CD4-positive, alpha-beta T cell treated with Interleukin-21 for 1 hour (primary cell): ENCODE data around the gene KLF13.
A peak's percentile ranks its signal among the peaks of the same experiment; 100 is the strongest.
"Not testable (repeated sequence)": the region's sequence is repeated elsewhere in the genome, so short reads cannot be mapped to it uniquely, and the experiment has no call there.

Experiments
- DNase-seq: peaks from one replicate; pipeline ENCODE4 v3.0.0-alpha.2; 2020

KLF13 gene

DNA sequence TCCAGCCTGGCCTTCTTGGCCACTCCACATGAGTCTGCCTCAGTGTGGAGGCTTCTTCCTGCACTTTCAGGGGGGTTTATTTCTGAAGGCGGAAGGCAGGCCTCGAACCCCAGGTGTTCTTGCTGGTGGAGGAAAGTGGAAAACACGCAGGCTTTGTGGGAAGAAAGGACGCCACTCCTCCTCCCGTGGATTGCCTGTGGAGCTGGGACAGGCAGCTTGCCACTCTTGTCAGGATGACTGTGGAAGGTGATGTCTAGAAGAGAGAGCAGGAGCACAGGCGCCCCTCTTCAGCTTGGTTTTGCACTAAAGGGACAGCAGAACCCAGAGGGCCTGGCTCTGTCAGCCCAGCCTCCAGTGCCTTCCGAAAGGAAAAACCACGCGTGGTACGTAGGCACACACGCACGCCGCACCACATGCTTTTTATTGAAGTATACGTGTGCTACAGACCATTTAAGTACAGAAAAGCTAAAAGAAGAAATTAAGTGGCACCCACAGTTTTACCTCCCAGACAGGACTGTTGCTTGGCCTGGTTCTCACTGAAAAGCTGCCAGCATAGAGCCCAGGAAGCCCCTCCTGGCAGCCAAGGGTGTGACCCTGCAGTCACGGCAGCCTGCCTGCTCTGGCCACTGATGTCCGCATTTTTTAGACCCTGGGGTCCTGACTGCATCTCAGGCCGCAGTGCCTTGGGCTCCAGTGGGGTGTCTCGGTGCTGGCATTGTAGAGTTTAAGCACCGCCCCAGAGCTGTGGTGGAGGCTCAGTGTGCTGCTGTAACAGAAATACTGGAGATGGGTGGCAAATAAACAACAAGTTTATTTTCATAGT, 21.6 kb downstream of the KLF13 start:
- no peak for DNase-seq

DNA sequence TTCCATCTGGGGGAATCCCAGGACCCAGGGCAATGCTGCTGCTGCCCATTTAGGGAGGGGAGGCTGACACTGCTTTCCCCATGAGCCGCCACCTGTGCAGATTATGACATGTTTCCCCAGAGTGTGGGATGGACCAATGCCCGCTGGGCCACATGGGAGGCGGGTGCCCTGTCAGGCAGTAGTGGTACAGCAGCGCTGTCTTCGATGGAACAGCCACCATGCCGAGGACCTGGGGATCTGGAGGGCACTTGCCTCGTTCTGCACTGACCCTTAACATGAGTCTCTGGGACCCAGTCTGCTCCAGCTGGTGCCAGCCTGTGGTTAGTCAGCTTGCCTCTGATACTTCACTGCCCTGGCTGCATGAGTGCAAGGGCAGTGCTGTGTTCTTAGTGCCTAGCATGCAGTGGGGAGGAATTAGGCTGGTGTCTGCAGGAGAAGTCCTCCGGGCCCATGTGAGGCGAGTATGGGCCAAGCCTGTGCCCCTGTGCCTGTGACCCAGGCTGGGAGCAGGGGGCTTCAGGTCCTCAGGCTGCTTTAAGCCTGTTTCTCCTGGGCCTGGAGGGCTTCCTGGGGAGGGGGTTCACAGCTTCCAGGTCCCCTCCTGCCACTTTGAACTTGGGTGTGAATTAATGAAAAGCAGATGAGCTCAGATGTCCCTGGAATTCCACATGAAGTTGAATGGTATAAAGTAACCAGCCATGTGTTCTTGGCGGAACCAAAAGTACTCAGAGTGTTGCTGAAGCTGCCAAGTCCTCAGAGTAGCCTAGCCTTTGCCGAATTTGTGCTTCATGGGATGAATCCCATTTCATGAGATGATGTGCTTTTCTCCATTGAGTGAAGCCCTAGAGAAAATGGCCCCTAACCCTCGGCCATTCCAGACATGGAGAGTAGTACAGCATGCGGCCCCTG, 22.9 kb downstream of the KLF13 start:
- no peak for DNase-seq

- no peak for DNase-seq
Measured at GRCh38 chr15:31350771-31351170, 24.1 kb downstream of the KLF13 start.

DNA sequence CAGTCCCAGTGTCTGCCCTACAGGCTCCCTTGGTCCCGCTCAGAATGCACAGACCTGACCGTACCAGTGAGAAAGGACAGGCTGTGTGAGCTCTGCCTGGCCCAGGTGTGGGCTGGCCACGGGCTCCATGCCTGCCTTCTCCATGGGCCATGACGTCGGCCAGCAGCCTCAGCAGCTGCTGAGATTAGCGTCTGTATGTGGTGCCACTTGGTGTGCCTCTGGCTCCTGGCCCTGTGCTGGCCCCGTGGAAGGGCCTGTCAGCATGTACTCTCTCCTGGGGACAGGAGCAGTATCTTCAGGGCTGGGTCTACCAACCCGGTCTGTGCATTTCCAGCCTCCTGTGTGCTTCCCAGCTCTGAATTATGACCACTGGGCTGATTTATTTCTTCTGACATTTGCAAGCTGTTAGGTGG, 25.7 kb downstream of the KLF13 start:
- DNase-seq = no peak

DNA sequence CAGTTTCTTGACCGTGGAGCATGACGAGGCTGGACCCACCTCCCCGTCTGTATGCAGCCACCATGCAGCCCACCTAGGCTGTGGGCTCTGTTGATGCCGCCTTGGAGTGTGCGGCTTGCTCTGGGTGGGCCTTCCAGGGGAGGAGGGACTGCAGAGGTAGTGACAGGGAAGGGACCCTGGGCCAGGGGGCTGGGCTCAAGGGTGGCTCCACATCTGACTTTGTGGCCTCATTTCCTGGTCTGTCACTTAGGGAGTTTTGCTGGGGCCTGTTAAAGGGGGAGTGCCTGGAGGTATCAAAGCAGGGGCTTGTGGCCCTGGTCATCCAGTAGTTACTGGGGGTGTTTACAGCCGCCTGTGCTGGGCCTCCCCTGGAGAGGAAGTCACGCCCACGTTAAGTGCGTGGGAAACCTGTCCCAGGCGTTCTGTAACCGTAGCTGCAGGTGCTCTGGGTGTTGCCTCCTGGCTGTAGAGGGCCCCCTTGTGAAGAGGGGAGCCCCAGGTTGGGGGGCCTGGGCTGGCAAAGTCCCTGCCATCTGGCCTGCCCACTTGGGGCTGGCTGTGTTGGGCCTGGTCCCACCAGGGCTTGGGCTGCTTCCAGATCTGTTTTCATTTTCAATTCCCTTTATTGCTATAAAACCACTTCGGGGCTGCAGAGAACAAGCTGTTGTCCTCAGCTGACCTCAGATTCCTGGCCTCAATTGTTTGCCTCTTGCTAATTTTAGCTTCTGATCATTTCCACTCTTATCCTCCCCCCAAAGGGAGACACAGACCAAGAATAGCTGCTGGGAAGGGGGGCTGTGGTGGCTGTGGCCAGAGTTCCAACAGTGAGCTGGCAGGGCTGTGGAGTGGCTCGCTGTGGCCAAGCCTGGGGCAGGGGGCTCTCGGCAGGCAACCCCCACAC, 26.5 kb downstream of the KLF13 start:
- peak; percentile 66 for DNase-seq

DNA sequence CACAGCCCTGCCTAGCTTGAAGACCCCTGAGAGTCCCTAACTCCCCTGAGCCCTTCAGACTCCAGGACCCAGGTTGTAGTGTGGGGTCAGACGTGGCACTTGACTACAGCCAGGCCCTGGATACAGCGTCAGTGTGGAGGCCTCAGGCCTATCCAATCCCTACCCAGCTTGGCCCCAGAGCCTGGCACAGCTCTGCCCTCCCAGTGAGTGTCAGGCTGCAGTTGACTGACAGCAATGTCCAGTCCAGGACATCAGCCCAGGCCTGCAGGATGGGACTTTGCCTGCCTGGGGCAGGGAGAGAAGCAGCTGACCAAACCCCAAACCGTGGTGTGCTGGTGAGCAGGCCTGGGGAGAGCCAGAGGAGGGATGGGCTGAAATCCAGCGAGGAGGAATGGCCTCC, 27.3 kb downstream of the KLF13 start:
- DNase-seq = no peak

- DNase-seq = not testable (repeated sequence)
Measured at GRCh38 chr15:31356097-31356496, 29.5 kb downstream of the KLF13 start.

GRCh38 chr15:31357148-31357547, 30.5 kb downstream of the KLF13 start:
- peak; percentile 50 for DNase-seq

GRCh38 chr15:31358163-31358562, 31.5 kb downstream of the KLF13 start:
- no peak for DNase-seq

DNA sequence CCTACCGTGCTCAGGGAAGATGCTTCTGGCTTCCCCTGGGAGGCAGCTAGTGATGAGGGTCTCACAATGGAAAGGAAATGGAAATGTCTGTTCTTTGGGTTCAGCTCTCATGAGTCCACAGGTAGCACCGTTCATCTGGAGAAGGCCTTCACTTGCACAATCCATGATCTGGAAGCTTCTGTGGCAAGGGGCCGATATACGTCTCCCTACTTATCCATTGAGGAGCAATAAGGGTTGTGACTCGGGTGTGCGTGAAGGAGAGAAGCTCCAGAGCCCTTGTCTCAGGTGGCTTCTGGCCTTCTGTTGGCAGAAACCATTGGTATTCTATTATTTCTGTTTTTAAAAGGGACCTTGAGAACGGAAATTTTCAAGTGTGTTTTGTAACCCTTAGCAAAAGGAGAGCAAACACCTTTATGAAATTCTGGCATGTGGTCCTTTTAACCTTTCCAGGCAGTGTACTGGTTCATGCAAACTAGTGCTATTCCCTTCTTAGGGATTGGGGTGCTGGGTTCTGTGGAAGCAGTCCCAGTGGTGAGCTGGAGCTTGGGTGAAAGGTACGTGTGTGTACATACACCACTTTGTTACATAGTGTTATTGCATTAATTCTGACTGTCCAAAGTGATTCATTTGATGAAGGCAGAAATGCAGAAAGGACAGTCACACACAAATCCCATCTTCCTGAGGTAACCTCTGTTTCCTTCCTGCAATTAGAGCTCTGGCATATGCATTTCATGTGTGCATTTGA, 32.5 kb downstream of the KLF13 start:
- no peak for DNase-seq

DNA sequence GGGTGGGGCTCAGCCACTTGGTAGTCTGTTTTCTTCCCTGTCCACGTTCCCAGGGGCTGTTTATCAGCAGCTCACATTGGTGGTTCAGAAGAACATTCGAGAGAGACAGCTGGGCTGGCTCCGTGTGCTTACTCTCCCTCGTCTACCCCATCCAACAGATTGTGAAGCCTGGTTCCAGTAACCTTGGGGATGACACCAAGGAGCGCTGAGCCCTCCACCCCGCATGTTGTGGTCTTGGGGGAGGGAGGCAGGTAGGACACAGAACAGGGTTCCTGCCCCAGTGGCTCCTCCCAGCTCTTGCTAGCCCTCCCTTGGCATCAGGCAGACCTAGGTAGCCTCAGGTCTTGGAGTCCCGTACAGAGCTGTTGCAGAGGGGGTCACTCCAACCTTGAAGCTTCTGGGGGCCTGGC, 33.1 kb downstream of the KLF13 start:
- DNase-seq = no peak

DNA sequence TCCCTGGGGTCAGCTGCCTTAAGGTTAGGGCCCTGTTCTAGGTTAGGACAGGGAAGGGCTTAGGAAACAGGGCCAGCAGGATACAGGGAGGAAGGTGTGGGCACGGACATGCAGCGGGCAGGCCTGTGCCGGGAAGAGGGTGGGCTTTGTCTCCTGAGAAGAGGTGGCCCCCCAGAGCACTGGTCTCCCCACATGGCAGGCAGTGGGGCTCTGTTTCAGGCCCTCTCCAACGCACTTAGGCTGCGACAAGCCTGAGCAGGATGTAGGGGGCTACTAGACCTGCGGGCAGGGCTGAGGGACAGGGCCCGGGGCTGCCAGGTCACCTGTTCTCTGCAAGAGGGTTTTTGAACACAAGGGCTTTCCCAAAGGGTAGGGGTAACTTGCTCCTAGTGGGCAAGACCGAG, 33.5 kb downstream of the KLF13 start:
- no peak for DNase-seq

DNA sequence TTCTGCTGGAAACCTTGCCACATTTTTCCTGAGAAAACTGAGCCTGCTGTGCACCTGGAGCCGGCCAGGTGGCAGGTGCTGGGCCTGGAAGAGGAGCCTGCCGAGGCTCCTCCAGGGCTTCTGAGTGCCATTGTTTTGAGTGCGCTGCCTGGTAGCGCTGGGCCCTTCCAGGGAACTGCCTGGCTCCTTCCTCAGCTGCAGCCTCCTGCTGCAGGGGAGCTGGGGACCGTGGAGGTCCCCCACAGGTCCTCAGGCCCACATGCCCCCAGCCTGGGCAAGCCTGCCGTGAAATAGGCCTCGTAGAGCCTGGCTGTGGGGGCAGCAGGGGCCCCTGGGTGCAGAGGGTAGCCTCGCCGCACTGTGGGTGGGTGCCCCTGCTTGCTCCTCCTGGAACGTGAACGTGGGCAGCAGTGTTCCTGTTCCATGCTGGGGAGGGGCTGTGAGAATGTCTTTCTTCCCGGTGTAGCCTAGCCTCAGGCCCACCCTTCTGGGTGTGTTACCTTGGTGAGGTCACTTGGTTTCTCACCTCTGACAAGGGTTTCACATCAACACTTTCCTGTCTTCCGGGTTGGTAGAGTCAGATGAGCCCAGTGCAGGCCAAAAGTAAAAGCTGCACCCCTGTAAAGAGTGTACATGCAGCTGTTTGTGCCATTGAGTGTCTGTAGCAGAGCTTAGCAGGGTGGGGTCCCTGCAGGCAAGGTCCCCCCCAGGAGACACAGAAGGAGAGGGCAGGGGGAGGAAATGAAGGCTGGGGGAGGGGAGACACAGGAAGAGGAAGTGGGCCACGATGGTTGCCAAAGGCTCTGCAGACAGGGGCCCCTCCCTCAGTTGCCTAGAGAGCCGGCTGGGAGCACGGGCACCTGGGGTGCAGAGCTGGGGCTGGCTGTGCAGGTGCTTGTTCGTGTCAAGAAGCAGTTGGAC, 34.5 kb downstream of the KLF13 start:
- peak; percentile 90 for DNase-seq

- DNase-seq = no peak
Measured at GRCh38 chr15:31361764-31362515, 35.3 kb downstream of the KLF13 start.

DNA sequence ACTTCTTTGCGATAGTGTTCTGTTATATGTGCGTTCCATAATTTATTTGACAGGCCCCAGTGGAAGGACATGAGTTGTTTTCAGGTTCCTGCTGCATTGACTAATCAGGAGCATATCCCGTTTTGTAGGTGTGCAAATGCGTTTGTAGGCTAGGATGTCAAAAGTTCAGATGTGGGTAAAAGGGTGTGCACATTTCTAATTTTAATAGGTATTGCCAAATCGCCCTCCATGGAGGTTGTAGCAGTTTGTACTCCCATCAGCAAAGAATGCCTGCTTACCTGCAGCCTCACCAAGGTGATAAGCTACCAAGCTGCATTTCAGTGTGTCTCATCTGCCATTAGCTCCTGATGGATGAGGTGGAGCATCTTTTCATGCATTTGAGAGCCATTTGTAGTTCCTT, 36.3 kb downstream of the KLF13 start:
- DNase-seq = no peak

GRCh38 chr15:31364301-31365031, 37.8 kb downstream of the KLF13 start:
- no peak for DNase-seq

DNA sequence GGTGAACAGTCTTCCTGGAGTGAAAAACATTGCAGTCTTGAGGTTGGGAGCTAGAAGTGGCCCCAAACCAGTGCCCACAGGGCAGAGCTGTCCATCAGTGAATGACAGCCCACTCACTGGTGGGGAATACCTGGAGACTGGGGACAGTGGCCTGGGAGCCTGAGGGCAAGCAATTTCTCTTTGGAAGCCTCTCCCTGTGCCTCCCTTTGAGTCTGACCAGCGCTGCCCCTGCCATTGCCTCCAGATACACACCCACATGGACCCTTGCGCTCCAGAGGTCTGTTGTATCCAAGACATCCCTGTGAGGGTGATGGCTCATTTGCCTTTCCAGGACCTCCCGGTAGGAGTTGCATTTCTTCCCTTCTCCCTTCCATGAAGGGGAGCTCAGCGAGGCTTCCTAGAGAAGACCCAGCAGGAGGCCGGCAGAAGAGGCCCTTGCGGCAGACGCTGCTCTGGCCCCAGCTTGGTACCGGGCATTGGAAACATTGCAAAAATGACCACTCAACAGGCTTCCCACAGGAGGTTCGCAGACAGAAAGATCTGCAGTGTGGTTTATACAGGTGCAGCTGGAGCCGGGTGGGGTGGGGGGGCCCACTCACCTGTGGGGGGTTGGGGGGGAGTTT, 38.5 kb downstream of the KLF13 start:
- DNase-seq = no peak

DNA sequence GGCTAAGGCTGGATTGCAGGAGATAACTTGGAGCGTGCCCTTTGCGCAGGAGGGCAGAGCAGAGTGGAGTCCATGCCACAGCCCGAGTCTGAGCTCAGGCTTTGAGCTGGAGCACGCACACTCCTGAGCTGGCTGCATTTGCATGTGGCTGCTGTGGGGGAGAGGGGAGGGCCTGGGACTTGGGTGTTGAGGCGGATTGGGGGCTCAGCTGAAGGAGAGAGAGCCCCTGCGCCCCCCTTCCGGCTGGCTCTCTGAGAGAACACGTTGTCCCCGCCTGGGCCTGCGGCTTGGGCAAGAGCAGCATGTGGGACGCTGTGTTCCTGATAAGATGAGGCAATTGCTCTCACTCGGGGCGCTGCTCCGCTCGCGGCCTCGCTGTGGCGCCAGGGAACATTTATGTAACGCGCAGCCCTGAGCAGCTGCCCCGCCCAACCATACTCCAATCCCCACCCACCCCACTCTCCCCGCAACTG, 39.1 kb downstream of the KLF13 start:
- DNase-seq = peak; percentile 79

DNA sequence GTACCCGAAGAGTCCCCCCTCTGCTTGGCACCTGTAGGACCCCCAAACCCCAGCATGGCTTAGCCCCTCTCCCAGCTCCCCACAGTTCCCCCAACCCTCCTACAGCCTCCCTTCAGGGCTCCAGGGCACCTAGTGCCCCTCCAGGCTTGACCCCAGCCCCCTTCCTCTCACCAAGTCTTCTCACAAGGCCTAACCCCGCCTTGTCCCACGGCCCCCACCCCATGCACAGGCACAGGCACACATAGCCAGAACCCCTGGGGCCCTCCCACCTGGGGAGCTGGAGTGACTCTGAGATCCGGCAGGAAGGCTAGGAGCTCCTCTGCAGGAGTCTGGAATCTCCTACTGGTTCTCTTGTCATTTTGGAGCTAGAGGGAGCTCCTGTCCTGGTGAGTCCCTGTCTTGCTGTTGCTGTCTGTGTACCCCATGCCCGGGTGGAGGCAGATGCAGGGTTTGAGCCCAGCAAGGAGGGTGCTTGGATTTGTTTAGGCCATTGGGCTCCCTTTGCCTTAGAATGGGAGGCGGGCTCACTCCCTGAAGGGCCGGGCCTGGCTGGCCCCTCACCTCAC, 39.6 kb downstream of the KLF13 start:
- DNase-seq = no peak
